Embryonic facial prominence (tissue), 1 donor: ENCODE results near the gene C16orf54.
"Not testable (repeated sequence)": the region's sequence is repeated elsewhere in the genome, so short reads cannot be mapped to it uniquely, and the experiment has no call there.

Source experiments
- DNase-seq: peaks from one replicate; pipeline ENCODE4 v3.0.0-alpha.2; 2016; ENCODE audit errors: extremely low spot score

The C16orf54 gene

GRCh38 chr16:29767062-29767461, 21.3 kb upstream of the C16orf54 start:
- no peak for DNase-seq

- DNase-seq, result no peak
These were observed 20.8 kb upstream of the C16orf54 start for GRCh38 chr16:29766571-29766970.

GRCh38 chr16:29765167-29766032, 19.6 kb upstream of the C16orf54 start:
- no peak for DNase-seq

- DNase-seq, result no peak
These were observed 17.5 kb upstream of the C16orf54 start for GRCh38 chr16:29763326-29763725.

GRCh38 chr16:29761882-29762281, 16.1 kb upstream of the C16orf54 start:
- no peak for DNase-seq

- DNase-seq, result not testable (repeated sequence)
These were observed 15.5 kb upstream of the C16orf54 start for GRCh38 chr16:29761280-29761651.

- no peak for DNase-seq
These were observed 14.9 kb upstream of the C16orf54 start for GRCh38 chr16:29760567-29761279.

GRCh38 chr16:29757950-29758466, 12.2 kb upstream of the C16orf54 start:
- no peak for DNase-seq

GRCh38 chr16:29757086-29757485, 11.3 kb upstream of the C16orf54 start:
- DNase-seq, result not testable (repeated sequence)

- no peak for DNase-seq
These were observed 10.9 kb upstream of the C16orf54 start for GRCh38 chr16:29756654-29757053.

- DNase-seq, result no peak
These were observed 7.7 kb upstream of the C16orf54 start for GRCh38 chr16:29753516-29753915.

GRCh38 chr16:29748760-29749149, 3.0 kb upstream of the C16orf54 start:
- not testable (repeated sequence) for DNase-seq

GRCh38 chr16:29747947-29748759, 2.4 kb upstream of the C16orf54 start:
- no peak for DNase-seq

GRCh38 chr16:29746518-29746917, 728 bp upstream of the C16orf54 start:
- DNase-seq, result not testable (repeated sequence)

GRCh38 chr16:29745121-29745852, 503 bp downstream of the C16orf54 start:
- no peak for DNase-seq

GRCh38 chr16:29744541-29745101, 1.2 kb downstream of the C16orf54 start:
- DNase-seq, result no peak

- DNase-seq, result no peak
These were observed 1.8 kb downstream of the C16orf54 start for GRCh38 chr16:29743827-29744531.

- no peak for DNase-seq
These were observed 2.3 kb downstream of the C16orf54 start for GRCh38 chr16:29743475-29743826.

GRCh38 chr16:29742683-29743275, 3.0 kb downstream of the C16orf54 start:
- no peak for DNase-seq

GRCh38 chr16:29740630-29741015, 5.2 kb downstream of the C16orf54 start:
- DNase-seq, result not testable (repeated sequence)
